K562 (cell line): ENCODE results near the gene MRPS6. TPM values are rescaled to one million over a fixed set of nuclear protein-coding genes. Genes with fewer than 3 reads are reported as not detected.

ENCODE experiments used
- CBFA2T3 ChIP-seq: fragments of 450-650 bp; IDR thresholded peaks from 2 replicates; pipeline ENCODE4 v1.6.1; 2017
- CEBPG ChIP-seq, 3 experiments: fragments of 200-800 bp in 1 of 3; sonication (Bioruptor generic) in 1 of 3; sonication (generic) in 1 of 3; formaldehyde crosslinking in 1 of 3; IDR thresholded peaks in 2 of 3; conservative IDR thresholded peaks in 1 of 3; 2 replicates each; pipeline versions ENCODE4 v1.6.1 to v1.8.0; 2016 to 2022; ENCODE audit warnings: missing compliant biosample characterization in 2 of 3, missing genetic modification characterization in 2 of 3, mild to moderate bottlenecking in 1 of 3, missing genetic modification reagents in 1 of 3
- FOXP1 ChIP-seq: sonication (generic); formaldehyde crosslinking; IDR thresholded peaks from 2 replicates; pipeline ENCODE4 v1.8.0; 2022; ENCODE audit warnings: mild to moderate bottlenecking, missing genetic modification reagents
- GABPB1 ChIP-seq: sonication (generic); formaldehyde crosslinking; IDR thresholded peaks from 2 replicates; pipeline ENCODE4 v1.8.0; 2022; ENCODE audit warnings: mild to moderate bottlenecking, missing genetic modification reagents
- HLTF ChIP-seq: fragments of 450-650 bp; IDR thresholded peaks from 2 replicates; pipeline ENCODE4 v1.6.1; 2016
- ILK ChIP-seq: fragments of 450-650 bp; IDR thresholded peaks from 2 replicates; pipeline ENCODE4 v1.6.1; 2016; ENCODE audit warnings: missing genetic modification characterization, low read depth, mild to moderate bottlenecking, missing compliant biosample characterization, moderate library complexity, borderline replicate concordance
- KLF6 ChIP-seq: fragments of 250-450 bp; sonication (Bioruptor Pico); IDR thresholded peaks from 2 replicates; pipeline ENCODE4 v1.4.0; 2020; ENCODE audit warnings: mild to moderate bottlenecking, moderate library complexity, borderline replicate concordance
- MAFK ChIP-seq: IDR thresholded peaks from 2 replicates; pipeline ENCODE4 v1.6.1; 2011; ENCODE audit warnings: low read length, improper control_type of control experiment
- MYBL2 ChIP-seq, 2 experiments: fragments of 450-650 bp in 1 of 2; sonication (generic) in 1 of 2; formaldehyde crosslinking in 1 of 2; IDR thresholded peaks; 2 replicates each; pipeline versions ENCODE4 v1.6.1 to v1.8.1; 2017 to 2022; ENCODE audit warnings: borderline replicate concordance in 1 of 2, inconsistent platforms in 1 of 2, low read depth in 1 of 2, mild to moderate bottlenecking in 1 of 2, missing genetic modification reagents in 1 of 2, moderate library complexity in 1 of 2
- NUFIP1 ChIP-seq: fragments of 450-650 bp; IDR thresholded peaks from 2 replicates; pipeline ENCODE4 v1.6.1; 2018; ENCODE audit not compliant: partially characterized antibody
- RFX1 ChIP-seq: fragments of 450-650 bp; IDR thresholded peaks from 2 replicates; pipeline ENCODE4 v1.6.1; 2016; ENCODE audit warnings: mild to moderate bottlenecking, moderate library complexity
- RFX7 ChIP-seq: fragments of 250-450 bp; sonication (Bioruptor Pico); IDR thresholded peaks from 2 replicates; pipeline ENCODE4 v1.5.1; 2021; ENCODE audit warnings: mild to moderate bottlenecking
- TARDBP ChIP-seq: fragments of 450-650 bp; IDR thresholded peaks from 2 replicates; pipeline ENCODE4 v1.6.1; 2016
- ZBTB1 ChIP-seq: sonication (generic); formaldehyde crosslinking; IDR thresholded peaks from 2 replicates; pipeline ENCODE4 v1.8.1; 2023; ENCODE audit warnings: missing genetic modification reagents, low read depth, mild to moderate bottlenecking, borderline replicate concordance
- ZC3H4 ChIP-seq: sonication (generic); formaldehyde crosslinking; IDR thresholded peaks from 2 replicates; pipeline ENCODE4 v1.9.0; 2021; ENCODE audit warnings: missing genetic modification reagents, borderline replicate concordance
- ZNF184 ChIP-seq: sonication (generic); formaldehyde crosslinking; IDR thresholded peaks from 2 replicates; pipeline ENCODE4 v1.5.0; 2020; ENCODE audit warnings: missing genetic modification reagents
- polyA plus RNA-seq, 8 experiments: library from polyadenylated mRNA; depleted of rRNA in 4 of 8; stranded (reverse) in 5 of 8; unstranded in 3 of 8; fragments of >200 nt; fragmentation: Nextera tagmentation in 2 of 8; fragmentation: Illumina TruSeq in 1 of 8; extraction: Ambion mirVana in 2 of 8; extraction: Trizol in 1 of 8; gene quantifications; 2 replicates each; pipeline versions ENCODE4 v1.2.1 to v1.2.3, GENCODE V29; 2011 to 2014; ENCODE audit warnings: inconsistent platforms in 1 of 8, missing spikeins in 1 of 8
- total RNA-seq, 7 experiments: library from RNA; depleted of rRNA in 6 of 7; stranded (reverse); fragments of >200 nt in 6 of 7; fragmentation: Illumina TruSeq in 2 of 7; extraction: Trizol in 2 of 7; gene quantifications; 2 replicates each; pipeline versions ENCODE4 v1.2.1 to v1.2.3, GENCODE V29; 2011 to 2021; ENCODE audit warnings: low replicate concordance in 1 of 7
- TF ChIP-seq, protein P1 (sequence below): sonication (generic); formaldehyde crosslinking; IDR thresholded peaks from 2 replicates; pipeline ENCODE4 v1.8.0; 2022; ENCODE audit warnings: mild to moderate bottlenecking, missing genetic modification reagents
- TF ChIP-seq, protein P2 (sequence below): fragments of 450-650 bp; IDR thresholded peaks from 2 replicates; pipeline ENCODE4 v1.6.1; 2017; ENCODE audit warnings: antibody characterized with exemption
- TF ChIP-seq, protein P3 (sequence below): fragments of 450-650 bp; formaldehyde crosslinking; IDR thresholded peaks from 2 replicates; pipeline ENCODE4 v1.4.0; 2020; ENCODE audit warnings: mild to moderate bottlenecking, moderate library complexity
- TF ChIP-seq, protein P4 (sequence below): fragments of 450-650 bp; formaldehyde crosslinking; conservative IDR thresholded peaks from 2 replicates; pipeline ENCODE4 v1.4.0; 2022; ENCODE audit warnings: mild to moderate bottlenecking, missing genetic modification characterization
- TF ChIP-seq, protein P5 (sequence below): fragments of 450-650 bp; IDR thresholded peaks from 2 replicates; pipeline ENCODE4 v1.6.1; 2016; ENCODE audit warnings: low read depth, mild to moderate bottlenecking, moderate library complexity

The MRPS6 gene
- total and polyA plus RNA-seq, 9 of the 15 experiments (the other 6 are each of a cell fraction or from before 2014, with no cell fraction given), result 26.1 to 72.0 (median 39.3) TPM

DNA sequence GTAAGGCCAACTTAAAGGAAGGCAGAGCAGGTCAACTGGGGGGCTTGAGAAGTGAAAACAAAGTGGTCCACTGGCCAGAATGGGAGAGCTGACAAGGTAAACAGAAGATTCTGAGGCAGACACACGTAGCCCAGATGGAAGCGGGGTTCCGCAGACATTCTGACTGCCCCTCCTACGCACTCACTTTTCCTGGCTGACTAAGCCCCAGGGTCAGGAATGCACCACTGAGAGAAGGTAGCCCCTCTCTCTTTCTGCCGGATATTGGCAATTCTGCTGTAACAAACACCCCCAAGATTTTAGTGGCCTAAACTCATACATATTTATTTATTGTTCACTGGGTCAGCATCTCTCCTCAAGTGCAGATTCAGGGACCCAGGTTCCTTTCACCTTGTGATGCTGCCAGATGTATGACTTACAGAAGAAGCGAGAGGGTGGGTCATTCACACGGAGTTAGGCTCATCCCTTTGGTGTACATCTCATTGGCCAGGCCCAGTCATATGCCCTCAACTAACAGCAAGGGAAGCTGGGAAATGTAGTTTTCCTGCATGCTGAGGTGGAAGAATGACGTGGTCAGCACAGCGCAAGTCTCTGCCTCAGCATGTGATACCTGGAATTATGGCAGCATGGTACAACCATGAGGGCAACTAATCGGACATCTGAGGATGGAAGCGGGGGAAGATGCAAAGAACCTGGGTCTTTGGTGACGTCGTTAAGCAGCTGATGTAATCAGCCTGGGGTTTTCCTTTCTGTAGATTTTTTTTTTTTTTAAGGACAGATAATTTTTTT is 43.4 kb upstream of the MRPS6 start (continued):
- TF ChIP-seq, protein P1, sequence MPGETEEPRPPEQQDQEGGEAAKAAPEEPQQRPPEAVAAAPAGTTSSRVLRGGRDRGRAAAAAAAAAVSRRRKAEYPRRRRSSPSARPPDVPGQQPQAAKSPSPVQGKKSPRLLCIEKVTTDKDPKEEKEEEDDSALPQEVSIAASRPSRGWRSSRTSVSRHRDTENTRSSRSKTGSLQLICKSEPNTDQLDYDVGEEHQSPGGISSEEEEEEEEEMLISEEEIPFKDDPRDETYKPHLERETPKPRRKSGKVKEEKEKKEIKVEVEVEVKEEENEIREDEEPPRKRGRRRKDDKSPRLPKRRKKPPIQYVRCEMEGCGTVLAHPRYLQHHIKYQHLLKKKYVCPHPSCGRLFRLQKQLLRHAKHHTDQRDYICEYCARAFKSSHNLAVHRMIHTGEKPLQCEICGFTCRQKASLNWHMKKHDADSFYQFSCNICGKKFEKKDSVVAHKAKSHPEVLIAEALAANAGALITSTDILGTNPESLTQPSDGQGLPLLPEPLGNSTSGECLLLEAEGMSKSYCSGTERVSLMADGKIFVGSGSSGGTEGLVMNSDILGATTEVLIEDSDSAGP (CRISPR knock-in tag), result no peak
- TF ChIP-seq MAFK (peak; percentile 74), TARDBP (no peak), FOXP1 (CRISPR knock-in tag) (no peak), RFX7 (CRISPR knock-in tag) (no peak), MYBL2 (IDR thresholded peaks at IDR 0.05; ENCODE audit: low read depth) (no peak), MYBL2 (CRISPR knock-in tag; IDR thresholded peaks at IDR 0.05; ENCODE audit: borderline replicate concordance) (no peak), ZBTB1 (no peak), RFX1 (no peak), KLF6 (CRISPR knock-in tag) (no peak), CEBPG (CRISPR knock-in tag; IDR thresholded peaks at IDR 0.05) (no peak; the same call in 1 of the 2 replicates), CEBPG (tag; conservative IDR thresholded peaks at IDR 0.05 in 1 of 2, IDR thresholded peaks at IDR 0.05 in 1 of 2) (peak; percentile 76 to 81), ZNF184 (CRISPR knock-in tag) (no peak), ZC3H4 (CRISPR knock-in tag) (no peak), NUFIP1 (no peak), CBFA2T3 (no peak), GABPB1 (peak; percentile 67), HLTF (no peak), ILK (tag) (no peak)
- TF ChIP-seq, protein P2, sequence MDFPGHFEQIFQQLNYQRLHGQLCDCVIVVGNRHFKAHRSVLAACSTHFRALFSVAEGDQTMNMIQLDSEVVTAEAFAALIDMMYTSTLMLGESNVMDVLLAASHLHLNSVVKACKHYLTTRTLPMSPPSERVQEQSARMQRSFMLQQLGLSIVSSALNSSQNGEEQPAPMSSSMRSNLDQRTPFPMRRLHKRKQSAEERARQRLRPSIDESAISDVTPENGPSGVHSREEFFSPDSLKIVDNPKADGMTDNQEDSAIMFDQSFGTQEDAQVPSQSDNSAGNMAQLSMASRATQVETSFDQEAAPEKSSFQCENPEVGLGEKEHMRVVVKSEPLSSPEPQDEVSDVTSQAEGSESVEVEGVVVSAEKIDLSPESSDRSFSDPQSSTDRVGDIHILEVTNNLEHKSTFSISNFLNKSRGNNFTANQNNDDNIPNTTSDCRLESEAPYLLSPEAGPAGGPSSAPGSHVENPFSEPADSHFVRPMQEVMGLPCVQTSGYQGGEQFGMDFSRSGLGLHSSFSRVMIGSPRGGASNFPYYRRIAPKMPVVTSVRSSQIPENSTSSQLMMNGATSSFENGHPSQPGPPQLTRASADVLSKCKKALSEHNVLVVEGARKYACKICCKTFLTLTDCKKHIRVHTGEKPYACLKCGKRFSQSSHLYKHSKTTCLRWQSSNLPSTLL, result no peak
- TF ChIP-seq, protein P3, sequence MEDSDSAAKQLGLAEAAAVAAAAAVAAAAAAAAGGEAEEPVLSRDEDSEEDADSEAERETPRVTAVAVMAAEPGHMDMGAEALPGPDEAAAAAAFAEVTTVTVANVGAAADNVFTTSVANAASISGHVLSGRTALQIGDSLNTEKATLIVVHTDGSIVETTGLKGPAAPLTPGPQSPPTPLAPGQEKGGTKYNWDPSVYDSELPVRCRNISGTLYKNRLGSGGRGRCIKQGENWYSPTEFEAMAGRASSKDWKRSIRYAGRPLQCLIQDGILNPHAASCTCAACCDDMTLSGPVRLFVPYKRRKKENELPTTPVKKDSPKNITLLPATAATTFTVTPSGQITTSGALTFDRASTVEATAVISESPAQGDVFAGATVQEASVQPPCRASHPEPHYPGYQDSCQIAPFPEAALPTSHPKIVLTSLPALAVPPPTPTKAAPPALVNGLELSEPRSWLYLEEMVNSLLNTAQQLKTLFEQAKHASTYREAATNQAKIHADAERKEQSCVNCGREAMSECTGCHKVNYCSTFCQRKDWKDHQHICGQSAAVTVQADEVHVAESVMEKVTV (CRISPR knock-in tag), result no peak
- TF ChIP-seq, protein P4, sequence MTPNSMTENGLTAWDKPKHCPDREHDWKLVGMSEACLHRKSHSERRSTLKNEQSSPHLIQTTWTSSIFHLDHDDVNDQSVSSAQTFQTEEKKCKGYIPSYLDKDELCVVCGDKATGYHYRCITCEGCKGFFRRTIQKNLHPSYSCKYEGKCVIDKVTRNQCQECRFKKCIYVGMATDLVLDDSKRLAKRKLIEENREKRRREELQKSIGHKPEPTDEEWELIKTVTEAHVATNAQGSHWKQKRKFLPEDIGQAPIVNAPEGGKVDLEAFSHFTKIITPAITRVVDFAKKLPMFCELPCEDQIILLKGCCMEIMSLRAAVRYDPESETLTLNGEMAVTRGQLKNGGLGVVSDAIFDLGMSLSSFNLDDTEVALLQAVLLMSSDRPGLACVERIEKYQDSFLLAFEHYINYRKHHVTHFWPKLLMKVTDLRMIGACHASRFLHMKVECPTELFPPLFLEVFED (CRISPR knock-in tag), result no peak
- TF ChIP-seq, protein P5, sequence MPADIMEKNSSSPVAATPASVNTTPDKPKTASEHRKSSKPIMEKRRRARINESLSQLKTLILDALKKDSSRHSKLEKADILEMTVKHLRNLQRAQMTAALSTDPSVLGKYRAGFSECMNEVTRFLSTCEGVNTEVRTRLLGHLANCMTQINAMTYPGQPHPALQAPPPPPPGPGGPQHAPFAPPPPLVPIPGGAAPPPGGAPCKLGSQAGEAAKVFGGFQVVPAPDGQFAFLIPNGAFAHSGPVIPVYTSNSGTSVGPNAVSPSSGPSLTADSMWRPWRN, result no peak
